ENCODE measurements around the gene PEX5L.

DNA sequence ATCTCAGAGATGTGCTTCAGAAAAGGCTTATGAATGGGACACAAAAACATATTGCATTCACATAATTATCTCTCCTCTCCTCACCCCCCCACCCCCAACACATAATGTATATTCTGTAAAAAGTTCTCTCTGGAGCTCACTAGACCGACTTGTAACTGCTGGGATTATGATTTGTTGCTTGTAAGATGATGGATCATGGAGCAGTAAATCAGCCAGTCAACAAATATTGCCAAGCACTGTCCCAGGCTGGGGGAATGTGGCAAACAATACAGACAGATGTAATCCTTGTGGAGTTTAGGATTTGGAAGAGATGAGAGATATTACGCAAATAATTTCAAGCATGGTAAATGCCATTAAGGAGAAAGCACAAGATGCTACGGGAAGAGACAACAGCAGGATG lies 114.8 kb downstream of the PEX5L start:
- TF ChIP-seq POLR2A (IDR thresholded peaks at IDR 0.05; ENCODE audit: low read length) (no peak), GATA1 (IDR thresholded peaks at IDR 0.05; ENCODE audit: low read depth, low read length) (no peak)
